ENCODE data around the gene FAM174A. TPM values are rescaled to one million over a fixed set of nuclear protein-coding genes. Genes with fewer than 3 reads are reported as not detected.

Gene FAM174A
- total and polyA plus RNA-seq, 2 donors (not counting 3 experiments of a cell fraction or from before 2014, with no cell fraction given), result 11.8 to 15.2 TPM

DNA sequence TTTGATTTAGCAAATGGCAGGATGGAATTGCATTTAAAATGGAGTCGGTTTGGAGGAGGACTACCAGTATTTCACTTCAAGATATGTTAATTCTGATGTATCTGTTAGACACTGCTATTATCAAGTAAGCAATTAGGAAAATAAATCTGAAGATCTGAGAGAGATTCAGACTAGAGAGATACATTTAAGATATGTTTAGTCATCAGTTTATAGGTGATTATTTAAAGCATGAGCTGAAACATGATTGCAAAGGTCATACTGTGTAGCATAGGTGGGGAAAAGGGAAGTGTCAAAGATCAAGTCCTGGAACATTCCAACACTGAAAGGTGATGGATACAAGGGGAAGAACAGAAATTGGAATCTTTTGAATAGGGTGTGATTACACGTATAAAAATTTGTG, 79.1 kb downstream of the FAM174A start:
- Histone ChIP-seq H4K20me1 (replicated peaks; ENCODE audit: control insufficient read depth, extremely low read depth, insufficient read depth, low read length) (no peaks in the 10 kb centered on the region), H3K4me1 (ENCODE audit: control insufficient read depth, extremely low read depth, insufficient read depth, low read length) (peaks cover 2% of the 10 kb centered on the region), H3K9ac (replicated peaks; ENCODE audit: extremely low read depth, insufficient read depth, low read length) (no peak overlapping the region), H3K27me3 (ENCODE audit: control insufficient read depth in 2 of 2, insufficient read depth in 2 of 2, low read length in 2 of 2) (no peaks in the 10 kb centered on the region), H3K27ac (ENCODE audit: insufficient read depth, low read depth, low read length) (no peak overlapping the region), H3K9me3 (replicated peaks; ENCODE audit: control insufficient read depth, insufficient read depth, low read length) (no peaks in the 10 kb centered on the region), H3K4me3 (replicated peaks in 1 of 3; ENCODE audit: insufficient read depth in 1 of 3, low read depth in 1 of 3, low read length in 3 of 3) (no peak overlapping the region), H3K36me3 (ENCODE audit: control insufficient read depth in 2 of 2, extremely low read depth in 1 of 2, insufficient read depth in 2 of 2, low read length in 2 of 2) (no peaks in the 10 kb centered on the region), H3K4me2 (ENCODE audit: insufficient read depth, low read length) (no peak overlapping the region), H3K79me2 (ENCODE audit: control insufficient read depth, insufficient read depth, low read length) (no peaks in the 10 kb centered on the region), H2AFZ (ENCODE audit: low read depth, low read length) (no peak overlapping the region), H3K9me1 (replicated peaks; ENCODE audit: control insufficient read depth, extremely low read depth, insufficient read depth, low read length) (no peaks in the 10 kb centered on the region)
- no TSS peak for BruUV-seq (replicated peaks)
- DNase-seq (ENCODE audit: low read depth, low spot score) (no peak), FAIRE-seq (no peak)
- dilution Hi-C loops (cut with MboI; ENCODE audit: extremely low pct_ligation_motif_present, low sequenced_read_pairs) (no loop called here), intact Hi-C loops (cut with micrococcal nuclease) (loop anchor here (10.0 kb wide), 1 partner anchor 1510 kb away; no protein-coding TSS in a partner anchor)
- no peak for TF ChIP-seq GATA2 (IDR thresholded peaks at IDR 0.05; ENCODE audit: insufficient read depth, insufficient read length, low read depth, low read length)
- no peak for TF ChIP-seq MYC (IDR thresholded peaks at IDR 0.05; ENCODE audit: low read depth, low read length)
- TF ChIP-seq POLR2A (IDR thresholded peaks at IDR 0.05; ENCODE audit: low read depth, low read length), result no peak
- no peak for TF ChIP-seq JUN (IDR thresholded peaks at IDR 0.05; ENCODE audit: borderline replicate concordance, insufficient read depth, insufficient read length, low read depth)
- TF ChIP-seq, protein P1, sequence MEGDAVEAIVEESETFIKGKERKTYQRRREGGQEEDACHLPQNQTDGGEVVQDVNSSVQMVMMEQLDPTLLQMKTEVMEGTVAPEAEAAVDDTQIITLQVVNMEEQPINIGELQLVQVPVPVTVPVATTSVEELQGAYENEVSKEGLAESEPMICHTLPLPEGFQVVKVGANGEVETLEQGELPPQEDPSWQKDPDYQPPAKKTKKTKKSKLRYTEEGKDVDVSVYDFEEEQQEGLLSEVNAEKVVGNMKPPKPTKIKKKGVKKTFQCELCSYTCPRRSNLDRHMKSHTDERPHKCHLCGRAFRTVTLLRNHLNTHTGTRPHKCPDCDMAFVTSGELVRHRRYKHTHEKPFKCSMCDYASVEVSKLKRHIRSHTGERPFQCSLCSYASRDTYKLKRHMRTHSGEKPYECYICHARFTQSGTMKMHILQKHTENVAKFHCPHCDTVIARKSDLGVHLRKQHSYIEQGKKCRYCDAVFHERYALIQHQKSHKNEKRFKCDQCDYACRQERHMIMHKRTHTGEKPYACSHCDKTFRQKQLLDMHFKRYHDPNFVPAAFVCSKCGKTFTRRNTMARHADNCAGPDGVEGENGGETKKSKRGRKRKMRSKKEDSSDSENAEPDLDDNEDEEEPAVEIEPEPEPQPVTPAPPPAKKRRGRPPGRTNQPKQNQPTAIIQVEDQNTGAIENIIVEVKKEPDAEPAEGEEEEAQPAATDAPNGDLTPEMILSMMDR (IDR thresholded peaks at IDR 0.05; ENCODE audit: extremely low read depth in 1 of 2, insufficient read depth in 1 of 2, low read depth in 1 of 2, low read length in 2 of 2), result no peak
- TF ChIP-seq POLR2AphosphoS5 (IDR thresholded peaks at IDR 0.05; ENCODE audit: insufficient read depth, low read depth, low read length), result no peak
- TF ChIP-seq, protein P2, sequence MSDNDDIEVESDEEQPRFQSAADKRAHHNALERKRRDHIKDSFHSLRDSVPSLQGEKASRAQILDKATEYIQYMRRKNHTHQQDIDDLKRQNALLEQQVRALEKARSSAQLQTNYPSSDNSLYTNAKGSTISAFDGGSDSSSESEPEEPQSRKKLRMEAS (IDR thresholded peaks at IDR 0.05; ENCODE audit: insufficient read depth, insufficient read length), result no peak
- TF ChIP-seq EZH2 (IDR thresholded peaks at IDR 0.05; ENCODE audit: borderline replicate concordance, low read depth, low read length, severe bottlenecking), result no peak
- no peak for TF ChIP-seq FOS (IDR thresholded peaks at IDR 0.05; ENCODE audit: borderline replicate concordance, insufficient read depth, low read length)
- ChIA-PET CTCF (interaction anchor here (0.7 kb wide), 1 partner anchor 9 kb away, joined by 3 read pairs; no protein-coding TSS in a partner anchor), POLR2A (no interaction called here)
